IMR-90 (cell line): Measurements from ENCODE around the gene CA11. TPM values are rescaled to one million over a fixed set of nuclear protein-coding genes. Genes with fewer than 3 reads are reported as not detected.

Experiments used
- ATAC-seq: fragments of 200-7000 bp; cut with Tn5 transposase; 2 replicates; pipeline ENCODE4 v1.9.1; 2020; ENCODE audit warnings: low read depth, mild to moderate bottlenecking, moderate library complexity
- BruUV-seq: library from RNA; stranded (reverse); fragments of 400-500 nt; replicated peaks from 2 replicates; lab custom pipeline; 2021; lab: Mats Ljungman, UMichigan
- CTCF ChIA-PET: fragments of 300-600 bp; formaldehyde crosslinking; extraction: SDS; loops from one replicate; lab custom pipeline; 2021; ENCODE audit warnings: antibody characterized with exemption; lab: Yijun Ruan, JAX
- POLR2A ChIA-PET: fragments of 300-600 bp; sonication (Branson Sonifier 250); formaldehyde crosslinking; loops from one replicate; lab custom pipeline; 2022; ENCODE audit warnings: antibody characterized with exemption; ENCODE audit not compliant: unreplicated experiment; lab: Charles Lee
- DNase-seq: peaks from one replicate; pipeline ENCODE4 v3.0.0; 2013
- H2AFZ ChIP-seq: replicated peaks from 2 replicates; pipeline ENCODE3; 2013; ENCODE audit warnings: low read length, mild to moderate bottlenecking; ENCODE audit not compliant: poor library complexity
- H2AK5ac ChIP-seq: 2 replicates; pipeline ENCODE4 v1.6.1; 2013; ENCODE audit warnings: low read depth, low read length, inconsistent platforms
- H2AK9ac ChIP-seq: replicated peaks from 2 replicates; pipeline ENCODE3; 2013; ENCODE audit warnings: mild to moderate bottlenecking, low read depth, low read length, moderate library complexity; ENCODE audit not compliant: poor library complexity
- H2BK120ac ChIP-seq: 2 replicates; pipeline ENCODE4 v1.6.1; 2013; ENCODE audit warnings: low read depth, low read length, inconsistent platforms
- H2BK15ac ChIP-seq: 3 replicates; pipeline ENCODE4 v1.6.1; 2013; ENCODE audit warnings: low read depth, low read length, inconsistent platforms
- H2BK20ac ChIP-seq: 2 replicates; pipeline ENCODE4 v1.6.1; 2013; ENCODE audit warnings: low read depth, mild to moderate bottlenecking, inconsistent platforms, low read length, moderate library complexity
- H2BK5ac ChIP-seq: 2 replicates; pipeline ENCODE4 v1.6.1; 2013; ENCODE audit warnings: mild to moderate bottlenecking, low read depth, low read length, inconsistent platforms; ENCODE audit not compliant: poor library complexity, severe bottlenecking
- H3K14ac ChIP-seq: replicated peaks from 2 replicates; pipeline ENCODE4 v1.6.1; 2013; ENCODE audit warnings: low read depth, low read length, inconsistent platforms
- H3K18ac ChIP-seq: 2 replicates; pipeline ENCODE4 v1.6.1; 2013; ENCODE audit warnings: low read depth, low read length, control low read depth
- H3K23ac ChIP-seq: 2 replicates; pipeline ENCODE4 v1.6.1; 2013; ENCODE audit warnings: low read depth, low read length, inconsistent platforms
- H3K27ac ChIP-seq: 2 replicates; pipeline ENCODE4 v1.5.1; 2013; ENCODE audit warnings: mild to moderate bottlenecking, control low read depth, low read length; ENCODE audit not compliant: insufficient read depth
- H3K27me3 ChIP-seq: 2 replicates; pipeline ENCODE4 v1.6.1; 2013; ENCODE audit warnings: low read length; ENCODE audit not compliant: control insufficient read depth, insufficient read depth
- H3K36me3 ChIP-seq: 2 replicates; pipeline ENCODE4 v1.6.1; 2013; ENCODE audit warnings: low read length, mixed read lengths; ENCODE audit not compliant: control insufficient read depth, insufficient read depth
- H3K4ac ChIP-seq: 2 replicates; pipeline ENCODE4 v1.6.1; 2013; ENCODE audit warnings: low read depth, low read length, inconsistent platforms
- H3K4me1 ChIP-seq: 2 replicates; pipeline ENCODE4 v1.6.1; 2013; ENCODE audit warnings: low read length, mixed read lengths; ENCODE audit not compliant: control insufficient read depth, insufficient read depth
- H3K4me2 ChIP-seq: 2 replicates; pipeline ENCODE4 v1.6.1; 2013; ENCODE audit warnings: low read depth, mild to moderate bottlenecking, control low read depth, low read length, moderate library complexity
- H3K4me3 ChIP-seq: 2 replicates; pipeline ENCODE4 v1.5.1; 2013; ENCODE audit warnings: low read depth, mild to moderate bottlenecking, control low read depth, low read length, moderate library complexity; ENCODE audit not compliant: insufficient read depth
- H3K56ac ChIP-seq: 2 replicates; pipeline ENCODE4 v1.6.1; 2013; ENCODE audit warnings: low read length, inconsistent platforms; ENCODE audit not compliant: insufficient read depth; ENCODE audit errors: extremely low read depth
- H3K79me1 ChIP-seq, 2 experiments: 2 replicates each; pipeline ENCODE4 v1.6.1; 2013; ENCODE audit warnings: low read length in 2 of 2, inconsistent platforms in 1 of 2, low read depth in 1 of 2
- H3K9ac ChIP-seq: 2 replicates; pipeline ENCODE4 v1.6.1; 2013; ENCODE audit warnings: low read depth, low read length, control low read depth
- H3K9me1 ChIP-seq: 2 replicates; pipeline ENCODE4 v1.6.1; 2013; ENCODE audit warnings: low read length, inconsistent platforms; ENCODE audit not compliant: insufficient read depth
- H3K9me3 ChIP-seq: 2 replicates; pipeline ENCODE4 v1.6.1; 2013; ENCODE audit warnings: low read length; ENCODE audit not compliant: control insufficient read depth, insufficient read depth
- H4K20me1 ChIP-seq: 2 replicates; pipeline ENCODE4 v1.6.1; 2013; ENCODE audit warnings: low read length, inconsistent platforms; ENCODE audit not compliant: insufficient read depth
- H4K5ac ChIP-seq: 2 replicates; pipeline ENCODE4 v1.6.1; 2013; ENCODE audit warnings: mild to moderate bottlenecking, low read depth, low read length, control low read depth
- H4K8ac ChIP-seq, 2 experiments: 2 replicates each; pipeline ENCODE4 v1.6.1; 2013; ENCODE audit warnings: low read depth in 2 of 2, low read length in 2 of 2, control low read depth in 1 of 2, inconsistent platforms in 1 of 2
- H4K91ac ChIP-seq: 2 replicates; pipeline ENCODE4 v1.6.1; 2013; ENCODE audit warnings: low read depth, low read length, inconsistent platforms; ENCODE audit not compliant: insufficient read depth
- MAZ ChIP-seq: IDR thresholded peaks from 2 replicates; pipeline ENCODE4 v1.6.1; 2012; ENCODE audit warnings: low read depth, mild to moderate bottlenecking, low read length, improper control_type of control experiment, moderate library complexity, borderline replicate concordance
- MXI1 ChIP-seq: IDR thresholded peaks from 2 replicates; pipeline ENCODE4 v1.6.1; 2012; ENCODE audit warnings: low read depth, mild to moderate bottlenecking, low read length, moderate library complexity, borderline replicate concordance
- RFX5 ChIP-seq: IDR thresholded peaks from 2 replicates; pipeline ENCODE4 v1.8.0; 2012; ENCODE audit warnings: low read depth, mild to moderate bottlenecking, low read length, moderate library complexity
- WGBS, 2 experiments: methylation state at CpG; one replicate each; pipeline versions ENCODE4 v1.1.5 to v1.1.7; 2013; ENCODE audit warnings: missing lambda C conversion rate in 2 of 2; ENCODE audit not compliant: insufficient read length in 1 of 2; ENCODE audit errors: extremely low coverage in 2 of 2; 5-methylcytosine and 5-hydroxymethylcytosine counted together
- dilution Hi-C: fragments of 300-500 bp; cut with HindIII; formaldehyde crosslinking; loops from one replicate; pipeline ENCODE4 v1.14.3; 2018; ENCODE audit warnings: low sequenced_read_pairs; ENCODE audit not compliant: unreplicated experiment
- in situ Hi-C: fragments of 300-500 bp; cut with MboI; formaldehyde crosslinking; loops from 3 replicates; pipeline ENCODE4 v1.14.3; 2019; ENCODE audit warnings: low sequenced_read_pairs, inconsistent platforms, mixed read lengths
- intact Hi-C: fragments of 100-400 bp; cut with micrococcal nuclease; formaldehyde crosslinking; loops from 2 replicates; pipeline ENCODE4 v1.10.0; 2022
- polyA plus RNA-seq, 3 experiments: library from polyadenylated mRNA; depleted of rRNA; stranded (reverse); fragments of >200 nt; gene quantifications; 2 replicates each; pipeline ENCODE4 v1.2.3, GENCODE V29; 2012; ENCODE audit warnings: low replicate concordance in 1 of 3
- total RNA-seq: library from RNA; depleted of rRNA; stranded (reverse); fragments of >200 nt; gene quantifications from 2 replicates; pipeline ENCODE4 v1.2.3, GENCODE V29; 2012

CA11 gene
- total and polyA plus RNA-seq, 2 of the 4 experiments (the other 2 are of a cell fraction): 1.3 to 2.9 TPM

GRCh38 chr19:48624067-48624594 is 21.9 kb downstream of the CA11 start:
- CTCF ChIA-PET: no interaction called here
- peaks cover 7% of the 10 kb centered on the region for H3K4me1 ChIP-seq
- H3K23ac ChIP-seq: peak overlapping the region; percentile 77; the same call in 1 of the 2 replicates
- peaks cover 13 to 35% of the 10 kb centered on the region in 2 experiments for H3K79me1 ChIP-seq
- H2AK5ac ChIP-seq: peak overlapping the region; percentile 38
- in situ Hi-C loops (no loop called here), intact Hi-C loops (no loop called here), dilution Hi-C loops (no loop called here)
- H2BK20ac ChIP-seq: no peak overlapping the region
- H3K14ac ChIP-seq: peak overlapping the region; percentile 91
- peak overlapping the region; percentile 94 for H2AK9ac ChIP-seq
- ATAC-seq: peak; percentile 89
- peak overlapping the region; percentile 91 for H3K4ac ChIP-seq
- H2BK5ac ChIP-seq: peak overlapping the region; percentile 75
- POLR2A ChIA-PET: interaction anchor here (0.6 kb wide), 1 partner anchor 250 kb away, joined by 17 read pairs; no protein-coding TSS in a partner anchor
- peak overlapping the region; percentile 82 for H3K56ac ChIP-seq
- H2BK15ac ChIP-seq: 0 out of 3 replicates have a peak overlapping the region, but pooled peaks have one; percentile 17
- H4K91ac ChIP-seq: peak overlapping the region; percentile 84
- peak overlapping the region; percentile 88 to 94 for H4K8ac ChIP-seq
- WGBS, 2 experiments: no CpG with 5 or more reads among the region's 40 CpGs
- H3K27ac ChIP-seq: peak overlapping the region; percentile 84
- TF ChIP-seq MAZ: peak; percentile 80; the same call in 1 of the 2 replicates
- TF ChIP-seq RFX5: no peak
- TF ChIP-seq MXI1: 0 out of 2 replicates have a peak, but pooled peaks have one; percentile 16
- H4K20me1 ChIP-seq: no peaks in the 10 kb centered on the region
- H3K18ac ChIP-seq: peak overlapping the region; percentile 34; the same call in 1 of the 2 replicates
- 0 out of 2 replicates have a peak overlapping the region, but pooled peaks have one; percentile 38 for H2BK120ac ChIP-seq
- H3K4me3 ChIP-seq: peak overlapping the region; percentile 49
- peak; percentile 97 for DNase-seq
- H4K5ac ChIP-seq: peak overlapping the region; percentile 66; the same call in 1 of the 2 replicates
- peak overlapping the region; percentile 90 for H3K4me2 ChIP-seq
- no TSS peak for BruUV-seq
- H3K9me1 ChIP-seq: peaks cover 4% of the 10 kb centered on the region
- peaks cover 6% of the 10 kb centered on the region; the same call in 1 of the 2 replicates for H3K36me3 ChIP-seq
- no peaks in the 10 kb centered on the region for H3K9me3 ChIP-seq
- peak overlapping the region; percentile 87 for H3K9ac ChIP-seq
- no peaks in the 10 kb centered on the region for H3K27me3 ChIP-seq
- H2AFZ ChIP-seq: peak overlapping the region; percentile 87
